Stimulated activated CD4-positive, alpha-beta T cell treated with anti-CD3 and anti-CD28 coated beads, Interleukin-12 subunit alpha, Interleukin-12 subunit beta, amount 100 ng/mL, for 4 hours (primary cell): ENCODE measurements around the gene PNPO.
A peak's percentile ranks its signal among the peaks of the same experiment; 100 is the strongest.

Experiments
- DNase-seq: peaks from one replicate; pipeline ENCODE4 v3.0.0-alpha.2; 2020

PNPO gene

DNA sequence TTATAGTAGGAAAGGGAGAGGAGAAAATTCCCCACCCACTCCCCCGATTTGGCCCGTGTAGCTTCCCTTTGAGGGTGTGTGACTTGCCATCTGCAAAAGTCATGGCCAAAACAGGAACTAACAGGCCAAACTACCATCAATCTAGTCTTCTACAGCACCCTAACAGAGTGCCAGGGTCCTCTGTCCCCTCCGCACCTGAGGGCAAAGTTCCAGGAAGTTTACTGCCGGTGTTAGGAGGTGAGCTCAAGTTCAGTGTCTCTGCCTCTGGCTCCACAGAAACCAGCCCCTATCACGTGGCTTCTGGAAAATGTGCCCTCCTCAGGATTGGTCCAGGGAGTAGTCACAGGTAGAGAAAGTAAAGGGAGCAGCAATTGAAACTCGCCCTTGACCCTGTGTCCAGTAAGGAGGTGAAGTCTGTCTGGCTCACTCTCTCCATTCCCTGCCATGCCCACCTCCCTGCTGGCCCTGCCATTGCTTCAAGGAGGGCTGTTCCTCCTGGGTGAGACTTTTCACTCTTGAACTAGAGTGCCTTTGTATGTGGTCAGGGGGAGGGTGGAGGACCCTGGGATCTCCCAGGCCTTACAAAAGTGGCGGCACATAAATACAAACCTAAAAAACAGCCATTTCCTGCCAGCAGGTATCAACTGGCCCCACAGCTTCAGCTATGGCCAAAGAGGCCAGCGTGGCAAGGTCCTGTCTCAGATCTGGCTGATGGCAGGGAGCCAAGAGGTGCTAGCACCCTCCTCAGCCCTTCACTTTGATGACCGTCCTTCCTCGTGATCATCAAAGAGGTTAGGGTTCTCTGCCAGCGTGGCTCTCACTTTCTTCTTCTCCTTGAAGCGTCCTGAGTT lies 11.0 kb downstream of the PNPO start:
- DNase-seq, result no peak

DNA sequence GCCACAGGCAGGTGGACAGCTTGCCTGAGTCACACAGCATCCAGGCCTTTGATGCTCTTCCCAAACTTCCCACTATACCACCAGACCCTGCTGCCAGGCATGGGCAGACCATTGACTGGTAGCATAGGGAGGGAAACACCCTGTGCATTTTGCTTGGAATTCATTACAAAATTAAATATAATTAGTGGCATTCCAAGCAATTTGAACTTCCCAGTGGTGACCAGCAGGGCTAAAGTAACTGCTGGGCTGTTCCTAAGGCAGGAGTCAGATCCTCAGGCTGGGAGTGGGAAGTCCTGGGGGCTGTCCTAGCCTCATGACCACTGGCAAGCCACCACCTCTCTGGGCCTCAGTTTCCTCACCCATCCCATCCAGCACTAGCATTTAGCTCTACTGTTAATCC lies 12.5 kb downstream of the PNPO start:
- no peak for DNase-seq

DNA sequence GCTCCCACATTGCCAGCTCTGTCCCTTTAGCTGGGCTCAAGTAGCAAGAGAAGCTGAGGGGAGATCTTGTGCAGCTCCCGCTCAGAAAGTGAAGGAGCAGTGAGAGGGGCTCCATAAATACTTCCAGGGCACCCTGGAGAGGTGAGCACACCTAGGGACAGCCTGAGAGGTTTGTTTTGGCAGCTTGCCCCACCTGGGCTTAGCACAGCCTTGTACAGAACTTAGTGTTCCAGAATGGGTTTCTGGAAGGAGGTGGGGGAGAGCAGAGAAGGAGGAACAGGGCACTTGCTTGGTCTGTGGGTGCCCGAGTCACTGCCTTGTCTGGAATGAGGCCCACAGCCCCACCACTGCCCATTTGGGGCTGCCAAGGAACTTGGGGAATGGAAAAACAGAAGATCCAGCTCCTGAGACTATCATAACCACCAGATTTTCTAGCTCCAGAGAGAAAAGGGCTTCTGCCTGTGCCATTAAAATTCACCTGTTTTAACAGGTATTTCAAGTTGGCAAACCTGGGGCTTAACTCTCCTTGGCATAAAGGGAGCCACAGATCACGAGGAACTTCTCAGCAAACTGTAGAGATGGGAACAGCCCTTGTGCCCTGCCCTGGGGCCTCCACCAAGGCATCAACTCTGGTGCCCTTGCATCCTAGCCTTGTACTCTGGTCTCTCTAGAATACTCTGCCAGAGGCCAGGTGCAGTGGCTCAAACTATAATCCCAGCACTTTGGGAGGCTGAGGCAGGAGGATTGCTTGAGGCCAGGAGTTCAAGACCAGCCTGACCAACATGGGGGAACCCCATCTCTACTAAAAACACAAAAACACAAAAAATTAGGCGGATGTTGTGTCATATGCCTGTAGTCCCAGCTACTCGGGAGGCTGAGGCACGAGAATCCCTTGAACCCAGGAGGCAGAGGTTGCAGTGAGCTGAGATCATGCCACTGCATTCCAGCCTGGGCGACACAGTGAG lies 14.4 kb downstream of the PNPO start:
- DNase-seq, result no peak

DNA sequence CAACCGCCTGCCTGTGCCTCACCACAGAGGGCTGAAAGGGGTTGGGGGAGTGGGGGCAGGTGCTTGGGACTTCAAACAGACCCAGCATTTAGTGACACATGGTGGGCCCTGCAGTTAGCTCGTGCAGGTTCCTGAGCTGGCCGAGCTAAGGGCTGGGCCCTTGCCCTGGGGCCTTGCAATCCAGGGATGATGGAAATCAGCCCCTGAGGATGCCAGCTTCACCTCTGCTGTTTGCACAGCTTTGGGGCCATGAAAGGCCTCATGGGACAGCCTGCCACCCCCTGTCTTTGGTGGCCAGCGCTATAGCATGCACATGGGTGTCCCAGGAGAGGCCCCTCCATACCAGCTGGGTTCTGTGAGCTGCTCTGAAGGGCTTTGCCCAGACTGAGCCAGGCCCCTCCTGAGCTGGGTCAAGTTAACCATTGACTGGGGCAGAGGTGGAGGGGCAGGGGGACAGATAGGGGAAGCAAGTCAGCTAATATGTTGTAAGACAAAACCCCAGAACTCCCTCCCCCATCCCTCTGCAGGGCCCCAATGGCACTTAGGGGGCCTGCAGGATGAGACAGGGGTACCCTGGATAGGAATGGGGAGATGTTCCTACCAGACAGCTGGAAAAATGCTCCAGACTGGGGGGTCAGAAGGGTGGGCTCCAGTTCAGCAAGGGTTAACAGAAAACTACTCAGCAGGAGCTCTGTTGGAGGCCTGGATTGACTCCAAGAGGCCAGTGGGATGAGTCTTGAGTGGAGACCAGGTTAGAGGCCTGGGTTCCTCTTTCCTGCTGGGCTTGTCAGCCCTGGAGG lies 15.6 kb downstream of the PNPO start:
- no peak for DNase-seq

DNA sequence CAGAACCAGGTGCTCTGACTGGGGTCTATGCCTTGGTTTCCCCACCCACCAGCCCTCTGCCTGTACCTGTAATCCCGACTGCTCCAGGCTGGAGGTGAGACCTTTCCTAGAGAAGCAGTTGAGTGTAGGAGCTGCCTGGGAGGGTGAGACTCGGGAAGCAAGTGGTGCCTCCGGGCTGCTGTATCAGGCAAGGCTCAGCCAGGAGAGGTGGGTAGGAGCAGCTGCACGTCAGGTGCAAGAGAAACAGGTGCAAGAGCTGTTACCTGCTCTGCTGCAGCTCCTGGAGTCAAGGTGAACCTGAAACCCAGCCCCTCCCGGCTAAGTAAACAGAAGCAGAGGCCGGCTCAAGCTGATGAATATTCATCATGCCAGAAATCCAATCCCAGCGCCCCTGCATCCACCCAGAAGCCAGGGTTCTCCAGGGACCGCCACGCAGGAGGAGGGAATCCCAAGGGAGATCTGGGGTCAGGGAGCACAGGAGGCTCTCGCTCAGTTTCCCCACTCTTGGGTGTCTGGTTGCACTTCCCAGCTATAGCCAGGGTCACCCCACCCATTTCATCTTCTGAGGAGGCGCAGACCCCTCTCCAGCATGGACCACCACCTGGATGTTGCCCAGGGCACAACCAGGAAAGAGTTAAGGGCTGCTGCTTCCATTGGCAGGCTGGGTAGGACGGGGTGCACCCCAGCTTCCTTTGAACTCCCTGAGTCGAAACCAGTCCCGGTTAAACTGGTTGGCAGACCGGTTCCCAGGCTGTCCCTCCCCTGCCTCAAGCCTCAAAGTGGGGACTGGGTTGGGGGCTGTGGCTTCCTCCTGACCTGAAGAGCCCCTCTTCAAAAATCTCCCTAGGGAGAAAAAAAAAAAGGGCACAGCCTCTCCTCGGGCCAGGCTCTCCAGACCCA lies 16.5 kb downstream of the PNPO start, which contains the start of gene PRR15L:
TSS of gene PRR15L (minus strand) at position 293 of the 900 bp plus-strand sequence. CDS start 4,649 bp downstream, outside the sequence.
- DNase-seq, result no peak

DNA sequence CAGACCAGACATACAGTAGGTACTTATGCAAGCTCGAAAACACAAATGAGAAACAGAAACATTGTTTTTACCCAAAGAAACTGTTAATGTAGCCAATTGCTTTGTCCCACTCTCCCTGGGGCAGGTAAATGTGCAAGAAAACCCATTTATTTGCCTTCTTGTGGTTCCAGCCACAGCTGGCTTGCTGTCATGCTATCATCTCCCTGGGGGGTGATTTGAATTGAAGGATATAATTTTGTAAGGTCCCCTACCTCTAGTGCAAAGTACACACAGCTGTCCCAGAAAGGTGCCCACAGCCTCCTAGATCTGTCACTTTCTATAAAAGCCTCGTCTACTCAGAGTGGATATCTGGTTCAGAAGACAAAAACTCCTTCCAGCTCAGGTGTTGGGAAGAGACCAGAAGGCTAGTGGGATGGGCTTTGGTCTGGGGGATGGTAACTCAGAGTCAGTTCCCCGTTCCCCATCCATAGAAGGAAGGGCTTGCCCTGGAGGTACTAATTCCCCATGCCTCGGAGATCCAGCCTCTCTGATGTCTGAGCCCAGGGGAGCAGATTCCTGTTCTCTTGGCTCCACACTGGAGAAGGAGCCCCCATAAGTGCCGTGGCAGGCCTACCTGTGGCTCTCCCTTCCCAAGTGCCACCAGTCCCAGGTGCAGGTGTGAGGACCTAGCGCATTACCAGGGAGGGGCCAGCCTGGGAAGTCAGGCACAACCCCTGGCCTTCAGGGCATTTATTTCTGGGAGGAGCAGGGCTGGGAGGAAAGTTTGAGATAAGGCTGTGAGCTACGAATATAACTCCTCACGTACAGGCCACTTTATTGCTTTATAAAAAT lies 18.7 kb downstream of the PNPO start:
- DNase-seq, result no peak

DNA sequence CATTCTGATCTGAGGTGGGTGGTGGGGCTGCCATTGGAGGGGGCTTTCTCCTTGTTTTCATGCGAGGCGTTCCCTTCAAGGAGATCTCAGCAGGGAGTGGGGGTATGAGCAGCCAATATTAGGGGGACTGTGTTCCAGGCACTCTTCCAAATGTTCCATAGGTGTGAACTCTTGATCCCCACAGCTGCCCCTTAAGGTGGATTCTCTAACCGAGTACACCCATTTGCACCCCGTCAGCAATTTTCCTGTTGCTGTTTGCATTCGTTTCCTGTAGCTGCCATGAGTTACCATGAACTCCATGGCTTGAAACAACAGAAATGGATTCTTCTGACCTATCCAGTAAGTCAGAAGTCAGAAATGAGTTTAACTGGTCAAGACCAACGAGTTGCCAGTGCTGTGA lies 20.0 kb downstream of the PNPO start:
- DNase-seq, result no peak

DNA sequence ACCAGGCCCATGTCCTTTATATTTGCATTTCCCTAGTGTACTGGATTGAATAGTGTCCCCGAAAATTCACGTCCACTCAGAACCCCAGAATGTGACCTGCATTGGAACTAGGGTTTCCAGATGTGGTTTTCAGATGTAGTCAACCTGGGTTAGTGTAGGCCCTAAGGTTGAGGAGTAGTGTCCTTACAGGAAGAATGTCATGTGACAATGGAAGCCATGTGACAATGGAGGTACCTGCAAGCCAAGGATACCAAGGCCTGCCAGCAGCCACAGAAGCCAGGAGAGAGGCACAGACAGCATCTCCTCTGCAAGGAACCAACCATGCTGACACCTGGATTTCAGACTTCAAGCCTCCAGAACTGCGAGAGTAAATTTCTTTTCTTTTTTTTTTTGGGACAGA lies 21.5 kb downstream of the PNPO start:
- no peak for DNase-seq

DNA sequence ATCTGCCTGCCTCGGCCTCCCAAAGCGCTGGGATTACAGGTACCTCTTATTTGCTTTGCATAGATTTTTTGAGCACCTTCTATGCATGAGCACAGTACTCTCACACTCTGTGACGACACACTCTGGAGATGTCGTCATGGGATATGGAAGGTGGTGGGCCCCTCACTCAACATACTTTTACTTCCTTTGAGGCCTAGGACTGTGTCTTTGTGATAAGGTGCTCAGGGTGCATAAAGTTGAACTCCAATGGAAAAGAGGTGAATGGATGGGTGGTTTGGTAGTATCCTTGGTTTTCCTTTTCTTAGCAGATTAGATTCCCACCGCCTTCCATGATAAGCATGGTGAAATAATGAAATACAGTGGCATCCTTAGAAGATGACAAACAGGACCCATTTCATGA lies 23.5 kb downstream of the PNPO start:
- no peak for DNase-seq

DNA sequence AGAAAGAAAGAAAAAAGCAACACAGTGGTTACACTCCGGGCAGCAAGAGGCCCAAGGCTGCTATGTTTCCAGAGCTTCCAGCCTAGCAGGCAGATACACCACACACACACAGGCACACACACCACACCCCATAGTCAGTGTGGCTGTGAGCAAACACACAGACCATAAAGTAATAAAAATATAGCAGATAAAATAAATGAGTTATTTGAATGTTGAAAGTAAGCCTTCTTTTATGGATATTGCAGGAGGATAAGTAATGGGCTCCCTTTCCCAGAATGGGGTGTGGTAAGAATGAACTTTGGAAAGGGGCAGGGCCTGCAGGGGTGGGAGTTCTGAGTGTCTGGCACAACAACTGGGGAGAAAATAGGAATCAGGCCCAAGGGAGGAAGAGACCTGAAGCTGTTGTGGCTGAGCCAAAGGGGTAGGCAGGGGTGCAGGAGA lies 24.7 kb downstream of the PNPO start:
- no peak for DNase-seq

DNA sequence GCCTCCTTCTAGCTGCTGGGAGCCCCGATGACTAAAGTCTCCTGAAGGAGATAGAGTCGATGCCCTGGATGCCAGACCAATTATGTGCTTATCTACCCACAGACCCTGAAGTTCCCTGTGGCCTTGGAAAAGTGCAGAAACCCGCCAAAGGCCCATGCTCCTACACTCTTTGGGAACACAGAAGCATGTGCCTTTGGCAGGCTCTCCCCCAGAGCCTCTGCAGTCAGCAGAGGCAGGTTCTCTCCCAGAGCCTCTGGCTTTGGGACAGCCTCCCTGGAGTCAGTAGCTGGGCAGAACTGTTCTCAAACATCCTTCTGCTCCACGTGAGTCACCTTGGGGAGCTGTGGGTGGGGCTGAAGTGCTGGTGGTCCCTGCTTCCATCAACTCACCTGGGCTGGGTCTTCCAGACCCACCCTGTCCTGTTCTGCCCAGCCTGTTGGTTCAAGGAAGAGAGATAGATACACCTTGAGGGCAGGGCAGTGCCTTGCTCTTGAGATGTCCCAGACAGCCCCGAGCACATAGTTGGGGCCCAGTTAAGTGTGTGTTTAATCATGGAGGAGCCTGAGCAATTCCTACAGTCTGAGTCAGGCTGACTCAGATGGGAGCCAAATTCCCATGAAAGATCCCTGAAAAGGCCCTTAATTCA lies 26.4 kb downstream of the PNPO start:
- no peak for DNase-seq

DNA sequence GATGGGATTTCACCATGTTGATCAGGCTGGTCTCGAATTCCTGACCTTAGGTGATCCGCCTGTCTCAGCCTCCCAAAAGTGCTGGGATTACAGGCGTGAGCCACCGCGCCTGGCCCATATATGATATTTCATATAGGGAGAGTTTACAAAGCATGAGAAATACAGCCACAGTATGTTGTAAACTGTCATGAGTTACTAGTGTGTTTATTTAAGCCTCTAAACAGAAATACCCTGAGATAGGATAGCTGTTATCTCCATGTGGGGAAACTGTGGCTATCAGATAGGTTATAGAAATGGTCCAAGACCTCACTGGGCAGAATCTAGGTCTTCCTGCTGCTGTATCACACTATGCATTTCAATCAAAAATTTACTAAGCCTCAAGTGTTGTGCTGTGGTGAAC lies 27.5 kb downstream of the PNPO start:
- no peak for DNase-seq

DNA sequence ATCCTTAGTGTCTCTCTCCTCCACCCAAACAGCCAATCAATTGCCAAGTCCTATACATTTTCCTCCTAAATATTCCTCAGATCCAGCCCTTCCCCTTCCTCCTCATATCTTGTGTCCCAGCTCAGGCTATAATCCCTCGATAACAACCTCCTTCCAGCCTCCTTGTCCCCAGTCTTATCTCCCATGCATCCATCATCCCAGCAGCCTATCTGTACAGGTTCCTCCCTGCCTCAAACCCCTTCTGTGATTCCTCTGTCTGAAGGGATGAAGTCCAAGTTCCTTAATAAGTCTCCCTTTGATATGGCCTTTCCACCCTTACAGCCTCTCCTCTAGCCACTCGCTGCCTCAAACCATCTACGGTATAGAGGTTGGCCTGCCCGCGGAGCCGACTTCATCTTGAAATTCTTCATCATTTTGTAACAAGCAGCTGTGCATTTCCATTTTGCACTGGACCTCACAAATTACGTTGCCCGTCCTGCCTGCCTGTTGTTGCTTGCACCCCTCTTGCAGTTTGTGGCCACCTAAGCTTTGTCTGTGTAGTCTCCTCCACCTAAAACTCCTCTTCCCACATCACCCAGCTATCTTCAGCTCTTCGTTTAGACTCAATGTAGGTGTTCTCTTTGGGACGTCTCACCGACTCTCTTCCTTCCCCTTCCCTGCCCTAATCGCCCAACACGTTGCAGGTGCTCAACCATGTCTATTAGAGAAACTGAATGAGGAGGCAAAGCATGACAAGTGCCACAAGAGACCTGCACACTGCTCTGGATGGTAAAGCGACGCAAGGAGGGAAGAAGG lies 28.8 kb downstream of the PNPO start:
- DNase-seq, result no peak

DNA sequence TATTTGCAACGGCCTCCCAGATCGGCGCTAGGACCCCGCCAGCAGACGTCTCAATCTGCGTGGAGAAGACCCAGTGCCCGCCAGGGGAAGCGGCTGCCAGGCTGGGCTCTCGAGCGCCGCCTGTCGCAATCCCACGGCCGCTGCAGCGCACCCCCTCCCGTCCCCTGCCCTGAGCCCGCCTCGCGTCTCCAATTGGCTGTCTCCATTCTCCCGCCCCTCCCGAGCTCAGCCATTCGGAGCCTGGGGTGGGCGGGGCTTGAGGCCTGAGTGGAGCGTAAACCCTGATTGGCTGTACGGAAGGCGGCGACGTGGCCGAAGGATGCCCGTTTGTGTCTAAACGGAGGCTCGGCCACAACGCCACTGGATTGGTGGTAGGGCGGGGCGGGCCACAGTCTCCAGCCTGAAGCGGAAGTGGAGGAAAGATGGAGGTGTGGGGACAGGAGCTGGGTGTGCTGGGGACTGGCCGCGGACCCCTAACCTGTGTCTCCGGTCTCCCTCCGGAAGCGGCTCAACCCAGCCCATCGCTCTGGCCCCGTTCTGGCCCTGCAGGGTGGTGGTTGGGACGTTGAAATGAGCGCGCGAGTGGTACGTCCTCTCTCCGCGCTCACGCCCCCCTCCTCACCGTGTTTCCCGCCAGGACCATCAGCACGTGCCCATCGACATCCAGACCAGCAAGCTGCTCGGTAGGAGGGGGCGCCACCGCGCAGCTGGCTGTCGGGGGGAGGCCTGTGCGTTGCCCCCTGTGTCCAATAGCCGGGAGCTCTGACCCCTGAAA lies 29.5 kb downstream of the PNPO start, which contains the start of gene CDK5RAP3:
TSS of gene CDK5RAP3 (plus strand) at position 389 of the 775 bp plus-strand sequence. CDS start at position 423, 34 bp downstream.
- peak; percentile 99 for DNase-seq

DNA sequence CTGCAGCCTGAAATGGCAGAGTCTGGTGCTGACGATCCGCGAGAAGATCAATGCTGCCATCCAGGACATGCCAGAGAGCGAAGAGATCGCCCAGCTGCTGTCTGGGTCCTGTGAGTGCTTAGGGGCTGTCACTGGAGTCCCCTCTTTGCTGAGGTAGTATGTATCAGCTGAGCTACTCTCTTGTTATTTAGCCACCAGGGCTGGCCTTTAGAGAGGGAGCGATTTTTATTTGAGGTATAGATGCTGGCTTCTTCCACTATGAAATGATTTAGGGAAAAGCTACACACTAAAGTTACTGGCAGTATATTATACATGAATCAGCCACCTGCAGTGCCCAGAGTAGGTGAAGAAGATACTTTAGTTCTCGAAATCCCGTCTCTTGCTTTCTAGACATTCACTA lies 32.2 kb downstream of the PNPO start:
- no peak for DNase-seq

DNA sequence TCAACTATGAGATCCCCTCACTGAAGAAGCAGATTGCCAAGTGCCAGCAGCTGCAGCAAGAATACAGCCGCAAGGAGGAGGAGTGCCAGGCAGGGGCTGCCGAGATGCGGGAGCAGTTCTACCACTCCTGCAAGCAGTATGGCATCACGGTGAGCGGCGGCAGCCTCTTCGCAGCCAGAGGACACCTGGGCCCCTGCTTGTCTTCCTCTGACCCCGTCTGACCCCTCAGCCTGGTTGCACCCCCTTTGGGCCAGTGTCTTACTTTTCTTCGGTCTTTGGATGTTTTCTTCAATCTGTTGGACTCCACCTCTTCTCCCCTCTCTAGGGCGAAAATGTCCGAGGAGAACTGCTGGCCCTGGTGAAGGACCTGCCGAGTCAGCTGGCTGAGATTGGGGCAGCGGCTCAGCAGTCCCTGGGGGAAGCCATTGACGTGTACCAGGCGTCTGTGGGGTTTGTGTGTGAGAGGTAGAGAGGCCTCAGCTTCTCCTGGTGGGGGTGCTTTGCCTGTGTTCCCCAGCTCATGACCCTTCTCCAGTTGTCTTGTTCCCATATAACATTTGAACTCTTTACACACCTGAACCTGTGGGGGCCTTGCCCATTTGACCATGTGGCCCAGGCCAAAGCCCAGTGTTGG lies 33.9 kb downstream of the PNPO start:
- DNase-seq, result no peak

DNA sequence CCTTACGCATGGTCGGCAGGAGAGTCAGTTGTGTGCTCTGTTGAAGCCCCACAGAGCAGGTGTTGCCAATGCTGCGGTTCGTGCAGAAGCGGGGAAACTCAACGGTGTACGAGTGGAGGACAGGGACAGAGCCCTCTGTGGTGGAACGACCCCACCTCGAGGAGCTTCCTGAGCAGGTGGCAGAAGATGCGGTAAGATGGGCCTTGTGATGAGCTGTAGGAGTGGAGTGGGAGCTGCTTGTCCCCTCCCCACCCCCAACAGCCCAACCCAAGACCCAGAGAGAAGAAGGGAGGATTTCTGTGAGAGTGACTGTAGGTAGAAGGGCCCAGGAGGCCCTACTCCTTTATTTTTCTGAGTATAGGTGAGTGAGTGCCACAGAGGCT lies 34.4 kb downstream of the PNPO start:
- no peak for DNase-seq

DNA sequence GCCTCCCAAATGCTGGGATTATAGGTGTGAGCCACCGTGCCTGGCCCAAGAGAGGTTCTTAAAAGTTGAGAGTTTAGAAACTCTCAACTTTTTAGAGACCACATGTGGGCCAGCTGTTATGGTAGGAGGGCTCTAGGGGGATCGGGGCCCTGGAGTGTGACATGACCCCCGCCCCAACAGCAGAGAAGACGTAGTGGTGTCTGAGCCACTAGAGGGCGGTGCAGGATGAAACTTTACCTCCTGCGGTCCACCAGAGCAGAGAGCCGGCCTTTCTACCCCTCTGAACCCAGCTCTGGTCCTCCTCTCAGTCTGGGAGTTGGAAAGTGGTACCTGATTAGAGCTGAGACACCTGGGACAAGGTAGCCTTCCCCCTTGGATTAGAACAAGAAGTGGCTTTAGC lies 37.0 kb downstream of the PNPO start:
- peak; percentile 29 for DNase-seq
